Suprapubic skin (tissue), 3 donors: ENCODE results near the gene EEF1A2.

Experiments used
- CTCF ChIP-seq, 2 donors: fragments of 200-600 bp in 1 of 2; fragments of 450-650 bp in 1 of 2; sonication (generic) in 1 of 2; IDR thresholded peaks; one replicate each; pipeline ENCODE4 v1.5.1; 2016 to 2019; ENCODE audit warnings: antibody characterized with exemption in 2 of 2, mild to moderate bottlenecking in 1 of 2, moderate library complexity in 1 of 2
- POLR2AphosphoS5 ChIP-seq, 3 donors: sonication (generic); formaldehyde crosslinking; IDR thresholded peaks; one replicate each; pipeline ENCODE4 v1.6.1; 2017; ENCODE audit warnings: antibody characterized with exemption in 3 of 3

- no peak for TF ChIP-seq CTCF (IDR thresholded peaks at IDR 0.05)
- TF ChIP-seq POLR2AphosphoS5 (IDR thresholded peaks at IDR 0.05), result no peak
These were observed 29.2 kb downstream of the EEF1A2 start for GRCh38 chr20:63469713-63470101.
